ENCODE measurements around the gene OSBPL5. TPM values are rescaled to one million over a fixed set of nuclear protein-coding genes. Genes with fewer than 3 reads are reported as not detected.
"Not testable (repeated sequence)": the region's sequence is repeated elsewhere in the genome, so short reads cannot be mapped to it uniquely, and the experiment has no call there.

The OSBPL5 gene
- total and polyA plus RNA-seq, 5 donors = 10.3 to 19.1 (median 15.2) TPM

- Histone ChIP-seq H3K4me3 (ENCODE audit: low read length) (no peak overlapping the region), H3K4me1 (ENCODE audit: control insufficient read depth, insufficient read depth, low read length) (no peaks in the 10 kb centered on the region), H3K27me3 (ENCODE audit: control insufficient read depth, insufficient read depth) (no peaks in the 10 kb centered on the region), H3K27ac (ENCODE audit: low read length) (no peak overlapping the region), H3K9me3 (ENCODE audit: control insufficient read depth, low read length) (no peaks in the 10 kb centered on the region)
- DNase-seq (no peak), ATAC-seq (no peak)
- 80% methylated on average over 2 of the region's 2 CpGs for WGBS
- intact Hi-C loops (cut with DNase I) = loop anchor here in 1 of 4 donors (10.0 kb wide), 2 partner anchors 53 to 57 kb away; partner anchors contain the start of gene MRGPRE
These were observed 12.8 kb upstream of the OSBPL5 start for GRCh38 chr11:3177931-3178330.

- Histone ChIP-seq H3K4me1 (ENCODE audit: control insufficient read depth, insufficient read depth, low read length) (no peaks in the 10 kb centered on the region), H3K4me3 (ENCODE audit: low read length) (no peak overlapping the region), H3K9me3 (ENCODE audit: control insufficient read depth, low read length) (no peaks in the 10 kb centered on the region), H3K27ac (ENCODE audit: low read length) (no peak overlapping the region), H3K27me3 (ENCODE audit: control insufficient read depth, insufficient read depth) (no peaks in the 10 kb centered on the region)
- ATAC-seq (no peak), DNase-seq (no peak)
- intact Hi-C loops (cut with DNase I) = loop anchor here in 1 of 4 donors (10.0 kb wide), 2 partner anchors 52 to 58 kb away; partner anchors contain the start of gene MRGPRE
These were observed 11.4 kb upstream of the OSBPL5 start for GRCh38 chr11:3176487-3176886.

- no peaks in the 10 kb centered on the region for H3K4me1 ChIP-seq (ENCODE audit: control insufficient read depth, insufficient read depth, low read length)
- no peaks in the 10 kb centered on the region for H3K9me3 ChIP-seq (ENCODE audit: control insufficient read depth, low read length)
- no peak overlapping the region for H3K27ac ChIP-seq (ENCODE audit: low read length)
- ATAC-seq (no peak), DNase-seq (no peak)
- no peak overlapping the region for H3K4me3 ChIP-seq (ENCODE audit: low read length)
- intact Hi-C loops (cut with DNase I) = loop anchor here in 1 of 4 donors (10.0 kb wide), 2 partner anchors 50 to 60 kb away; partner anchors contain the start of gene MRGPRE
- no peaks in the 10 kb centered on the region for H3K27me3 ChIP-seq (ENCODE audit: control insufficient read depth, insufficient read depth)
These were observed 10.1 kb upstream of the OSBPL5 start for GRCh38 chr11:3175194-3175593.

- Histone ChIP-seq H3K27me3 (ENCODE audit: control insufficient read depth, insufficient read depth) (no peaks in the 10 kb centered on the region), H3K4me3 (ENCODE audit: low read length) (no peak overlapping the region), H3K9me3 (ENCODE audit: control insufficient read depth, low read length) (no peaks in the 10 kb centered on the region), H3K4me1 (ENCODE audit: control insufficient read depth, insufficient read depth, low read length) (no peaks in the 10 kb centered on the region), H3K27ac (ENCODE audit: low read length) (no peak overlapping the region)
- no peak for DNase-seq
- WGBS = 92% methylated on average over 3 of the region's 3 CpGs
- intact Hi-C loops (cut with DNase I) = loop anchor here in 1 of 4 donors (10.0 kb wide), 2 partner anchors 50 to 60 kb away; partner anchors contain the start of gene MRGPRE
- no peak for ATAC-seq
These were observed 9.3 kb upstream of the OSBPL5 start for GRCh38 chr11:3174387-3174786.

GRCh38 chr11:3173795-3174194, 8.7 kb upstream of the OSBPL5 start:
- Histone ChIP-seq H3K27me3 (ENCODE audit: control insufficient read depth, insufficient read depth) (no peaks in the 10 kb centered on the region), H3K27ac (ENCODE audit: low read length) (no peak overlapping the region), H3K4me1 (ENCODE audit: control insufficient read depth, insufficient read depth, low read length) (peaks cover 3% of the 10 kb centered on the region), H3K4me3 (ENCODE audit: low read length) (no peak overlapping the region), H3K9me3 (ENCODE audit: control insufficient read depth, low read length) (no peaks in the 10 kb centered on the region)
- intact Hi-C loops (cut with DNase I) = loop anchor here in 1 of 4 donors (10.0 kb wide), 2 partner anchors 49 to 61 kb away; partner anchors contain the start of gene MRGPRE
- DNase-seq (no peak), ATAC-seq (no peak)
- WGBS = 96% methylated on average over 2 of the region's 2 CpGs

GRCh38 chr11:3171931-3172560, 6.9 kb upstream of the OSBPL5 start:
- intact Hi-C loops (cut with DNase I) = loop anchor here in 1 of 4 donors (10.0 kb wide), 2 partner anchors 47 to 63 kb away; partner anchors contain the start of gene MRGPRE
- Histone ChIP-seq H3K27ac (ENCODE audit: low read length) (no peak overlapping the region), H3K4me1 (ENCODE audit: control insufficient read depth, insufficient read depth, low read length) (peaks cover 3% of the 10 kb centered on the region), H3K9me3 (ENCODE audit: control insufficient read depth, low read length) (no peaks in the 10 kb centered on the region), H3K4me3 (ENCODE audit: low read length) (no peak overlapping the region), H3K27me3 (ENCODE audit: control insufficient read depth, insufficient read depth) (no peaks in the 10 kb centered on the region)
- 66% methylated on average over 12 of the region's 12 CpGs for WGBS
- ATAC-seq (no peak), DNase-seq (peak in 1 of 3 donors; percentile 16)

GRCh38 chr11:3170756-3171650, 5.9 kb upstream of the OSBPL5 start:
- peak in 1 of 3 donors; percentile 27 for DNase-seq
- H3K27me3 ChIP-seq (ENCODE audit: control insufficient read depth, insufficient read depth) = no peaks in the 10 kb centered on the region
- no peak for ATAC-seq
- no peaks in the 10 kb centered on the region for H3K9me3 ChIP-seq (ENCODE audit: control insufficient read depth, low read length)
- no peak overlapping the region for H3K27ac ChIP-seq (ENCODE audit: low read length)
- H3K4me3 ChIP-seq (ENCODE audit: low read length) = no peak overlapping the region
- H3K4me1 ChIP-seq (ENCODE audit: control insufficient read depth, insufficient read depth, low read length) = peaks cover 3% of the 10 kb centered on the region
- 88% methylated on average over 24 of the region's 24 CpGs for WGBS
- intact Hi-C loops (cut with DNase I) = loop anchor here in 1 of 4 donors (10.0 kb wide), 2 partner anchors 46 to 64 kb away; partner anchors contain the start of gene MRGPRE

GRCh38 chr11:3170044-3170755, 5.1 kb upstream of the OSBPL5 start:
- H3K27ac ChIP-seq (ENCODE audit: low read length) = no peak overlapping the region
- H3K27me3 ChIP-seq (ENCODE audit: control insufficient read depth, insufficient read depth) = no peaks in the 10 kb centered on the region
- DNase-seq (peak in 1 of 3 donors; percentile 49), ATAC-seq (no peak)
- H3K4me1 ChIP-seq (ENCODE audit: control insufficient read depth, insufficient read depth, low read length) = peaks cover 3% of the 10 kb centered on the region
- intact Hi-C loops (cut with DNase I) = loop anchor here in 1 of 4 donors (10.0 kb wide), 2 partner anchors 45 to 65 kb away; partner anchors contain the start of gene MRGPRE
- H3K9me3 ChIP-seq (ENCODE audit: control insufficient read depth, low read length) = no peaks in the 10 kb centered on the region
- H3K4me3 ChIP-seq (ENCODE audit: low read length) = no peak overlapping the region
- WGBS = 49% methylated on average over 18 of the region's 18 CpGs

- ATAC-seq = peak; percentile 64 to 71
- DNase-seq = peak; percentile 65 to 87 (median 85)
- H3K27me3 ChIP-seq (ENCODE audit: control insufficient read depth, insufficient read depth) = no peaks in the 10 kb centered on the region
- H3K9me3 ChIP-seq (ENCODE audit: control insufficient read depth, low read length) = no peaks in the 10 kb centered on the region
- peak overlapping the region; percentile 4 for H3K4me3 ChIP-seq (ENCODE audit: low read length)
- no peak overlapping the region for H3K27ac ChIP-seq (ENCODE audit: low read length)
- intact Hi-C loops (cut with DNase I) = loop anchor here in 1 of 4 donors (10.0 kb wide), 2 partner anchors 45 to 65 kb away; partner anchors contain the start of gene MRGPRE
- H3K4me1 ChIP-seq (ENCODE audit: control insufficient read depth, insufficient read depth, low read length) = peaks cover 3% of the 10 kb centered on the region
- WGBS = 4% methylated on average over 31 of the region's 31 CpGs
These were observed 4.3 kb upstream of the OSBPL5 start for GRCh38 chr11:3169255-3170043.

- H3K27ac ChIP-seq (ENCODE audit: low read length); H3K4me3 ChIP-seq (ENCODE audit: low read length); DNase-seq; ATAC-seq; H3K4me1 ChIP-seq (ENCODE audit: control insufficient read depth, insufficient read depth, low read length); H3K27me3 ChIP-seq (ENCODE audit: control insufficient read depth, insufficient read depth); intact Hi-C loops (cut with DNase I); H3K9me3 ChIP-seq (ENCODE audit: control insufficient read depth, low read length): not testable (repeated sequence)
- WGBS = 78% methylated on average over 17 of the region's 17 CpGs
These were observed 3.7 kb upstream of the OSBPL5 start for GRCh38 chr11:3168742-3169254.

All from right cardiac atrium (tissue), 5 donors.